ENCODE results near the gene C19orf25.

GRCh38 chr19:1434040-1434366 lies 45.0 kb downstream of the C19orf25 start:
- TF ChIP-seq GATA3 (IDR thresholded peaks at IDR 0.05; ENCODE audit: low read depth, low read length): no peak
- TF ChIP-seq GATA2 (IDR thresholded peaks at IDR 0.05; ENCODE audit: low read depth, low read length): no peak
